Sigmoid colon (tissue), 7 donors: ENCODE data around the gene KCNJ5. TPM values are rescaled to one million over a fixed set of nuclear protein-coding genes. Genes with fewer than 3 reads are reported as not detected.

ENCODE experiments used
- DNase-seq: peaks from one replicate; pipeline ENCODE4 v3.0.0-alpha.2; 2019
- H3K27ac ChIP-seq, 4 donors: fragments of 200-600 bp; sonication (generic); one replicate each; pipeline ENCODE4 v1.5.1; 2016 to 2019; ENCODE audit warnings: mild to moderate bottlenecking in 1 of 4
- H3K27me3 ChIP-seq, 3 donors: fragments of 200-600 bp; sonication (generic); one replicate each; pipeline ENCODE4 v1.5.1; 2019; ENCODE audit warnings: mild to moderate bottlenecking in 1 of 3
- H3K36me3 ChIP-seq, 4 donors: fragments of 200-600 bp; sonication (generic); one replicate each; pipeline ENCODE4 v1.5.1; 2016 to 2019
- H3K4me1 ChIP-seq, 4 donors: fragments of 200-600 bp; sonication (generic); one replicate each; pipeline ENCODE4 v1.5.1; 2017 to 2019
- H3K4me3 ChIP-seq, 4 donors: fragments of 200-600 bp; sonication (generic); one replicate each; pipeline ENCODE4 v1.5.1; 2017 to 2019; ENCODE audit warnings: mild to moderate bottlenecking in 2 of 4, moderate library complexity in 1 of 4
- H3K9me3 ChIP-seq, 4 donors: fragments of 200-600 bp in 3 of 4; sonication (generic) in 3 of 4; one replicate each; pipeline versions ENCODE4 v1.5.1 to v1.6.1; 2013 to 2019
- CTCF ChIP-seq, 4 experiments: fragments of 450-650 bp in 3 of 4; fragments of 200-600 bp in 1 of 4; IDR thresholded peaks; one replicate each; pipeline ENCODE4 v1.5.1; 2016 to 2019; ENCODE audit warnings: antibody characterized with exemption in 4 of 4, mild to moderate bottlenecking in 3 of 4, moderate library complexity in 2 of 4
- EP300 ChIP-seq, 4 donors: sonication (generic); formaldehyde crosslinking; IDR thresholded peaks; one replicate each; pipeline ENCODE4 v1.6.1; 2017; ENCODE audit warnings: antibody characterized with exemption in 4 of 4
- POLR2A ChIP-seq, 2 donors: fragments of 450-650 bp; IDR thresholded peaks; one replicate each; pipeline ENCODE4 v1.6.1; 2016; ENCODE audit warnings: antibody characterized with exemption in 2 of 2, mild to moderate bottlenecking in 2 of 2, moderate library complexity in 2 of 2
- POLR2AphosphoS5 ChIP-seq, 4 donors: sonication (generic); formaldehyde crosslinking; IDR thresholded peaks; one replicate each; pipeline ENCODE4 v1.6.1; 2017; ENCODE audit warnings: antibody characterized with exemption in 4 of 4
- WGBS, 2 donors: extraction: QIAGEN DNeasy Blood & Tissue Kit; methylation state at CpG; one replicate each; pipeline ENCODE4 v1.1.7; 2013; 5-methylcytosine and 5-hydroxymethylcytosine counted together
- intact Hi-C: fragments of 100-400 bp; cut with DNase I; formaldehyde crosslinking; loops from one replicate; pipeline ENCODE4 v1.15.1; 2023
- polyA plus RNA-seq, 3 donors: library from polyadenylated mRNA; stranded (reverse); fragments of 200-250 nt; gene quantifications; one replicate each; pipeline ENCODE4 v1.2.3, GENCODE V29; 2013
- total RNA-seq, 4 donors: library from RNA; depleted of rRNA; stranded (reverse); fragments of >200 nt; gene quantifications; one replicate each; pipeline ENCODE4 v1.1.0, GENCODE V29; 2016
- donor health status: healthy with polysubstance abuse.
- donor health status: Bipolar disorder and iron deficiency.
- donor health status: healthy.

KCNJ5 gene
- total and polyA plus RNA-seq, 7 donors, result 0.58 to 4.7 (median 2.0) TPM; not detected in 1

DNA sequence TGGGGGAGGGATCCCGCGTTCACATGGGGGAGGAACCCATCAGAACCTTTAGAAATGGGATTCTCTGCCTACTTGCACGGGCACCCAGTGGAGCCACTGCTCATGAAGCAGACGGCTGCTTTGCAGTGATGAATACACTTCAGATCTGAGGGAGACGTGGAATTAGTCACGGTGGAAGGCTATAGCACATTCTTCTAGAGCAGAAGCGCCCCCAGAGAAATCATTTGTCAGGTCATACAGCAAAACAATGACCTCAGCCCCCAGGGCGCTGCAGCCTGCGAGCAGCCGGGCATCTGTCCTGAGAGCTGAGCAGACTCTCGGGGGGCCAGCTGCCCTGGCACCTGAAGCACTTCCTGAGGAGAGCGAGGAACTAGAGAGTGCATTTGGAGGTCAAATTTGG lies 38.8 kb downstream of the KCNJ5 start:
- Histone ChIP-seq H3K27me3 (peaks cover 0 to 3% (median 0%) of the 10 kb centered on the region in 3 donors), H3K27ac (no peak overlapping the region), H3K36me3 (no peaks in the 10 kb centered on the region), H3K9me3 (no peaks in the 10 kb centered on the region), H3K4me3 (no peak overlapping the region), H3K4me1 (no peaks in the 10 kb centered on the region)
- 80 to 83% methylated on average over 12 of the region's 12 CpGs for WGBS, 2 donors
- TF ChIP-seq EP300 (IDR thresholded peaks at IDR 0.05) (no peak), POLR2AphosphoS5 (IDR thresholded peaks at IDR 0.05) (no peak), CTCF (IDR thresholded peaks at IDR 0.05) (no peak), POLR2A (IDR thresholded peaks at IDR 0.05) (no peak)
- intact Hi-C loops, result no loop called here
- DNase-seq, result no peak

GRCh38 chr11:128931066-128931465 lies 39.9 kb downstream of the KCNJ5 start:
- H3K36me3 ChIP-seq, result no peaks in the 10 kb centered on the region
- H3K27me3 ChIP-seq, result peaks cover 0 to 3% (median 0%) of the 10 kb centered on the region in 3 donors
- H3K9me3 ChIP-seq, result no peaks in the 10 kb centered on the region
- TF ChIP-seq POLR2A (IDR thresholded peaks at IDR 0.05), result no peak
- no peak for TF ChIP-seq EP300 (IDR thresholded peaks at IDR 0.05)
- TF ChIP-seq POLR2AphosphoS5 (IDR thresholded peaks at IDR 0.05), result no peak
- TF ChIP-seq CTCF (IDR thresholded peaks at IDR 0.05), result no peak
- no peak for DNase-seq
- no peaks in the 10 kb centered on the region for H3K4me1 ChIP-seq
- no peak overlapping the region for H3K27ac ChIP-seq
- intact Hi-C loops, result no loop called here
- H3K4me3 ChIP-seq, result no peak overlapping the region
- 74 to 81% methylated on average over 3 of the region's 3 CpGs for WGBS, 2 donors

- Histone ChIP-seq H3K27ac (no peak overlapping the region), H3K4me1 (no peaks in the 10 kb centered on the region), H3K36me3 (no peaks in the 10 kb centered on the region), H3K27me3 (peaks cover 0 to 3% (median 0%) of the 10 kb centered on the region in 3 donors), H3K4me3 (no peak overlapping the region), H3K9me3 (no peaks in the 10 kb centered on the region)
- WGBS, 2 donors, result 89 to 93% methylated on average over 6 of the region's 6 CpGs
- TF ChIP-seq POLR2A (IDR thresholded peaks at IDR 0.05) (no peak), EP300 (IDR thresholded peaks at IDR 0.05) (no peak), CTCF (IDR thresholded peaks at IDR 0.05) (no peak), POLR2AphosphoS5 (IDR thresholded peaks at IDR 0.05) (no peak)
- intact Hi-C loops, result no loop called here
- no peak for DNase-seq
Measured at GRCh38 chr11:128931668-128932067, 40.5 kb downstream of the KCNJ5 start.

GRCh38 chr11:128933481-128934178 lies 42.5 kb downstream of the KCNJ5 start:
- no peak for DNase-seq
- Histone ChIP-seq H3K4me3 (no peak overlapping the region), H3K27me3 (peaks cover 0 to 3% (median 0%) of the 10 kb centered on the region in 3 donors), H3K36me3 (no peaks in the 10 kb centered on the region), H3K9me3 (no peaks in the 10 kb centered on the region), H3K4me1 (no peaks in the 10 kb centered on the region), H3K27ac (no peak overlapping the region)
- 91 to 94% methylated on average over 7 of the region's 7 CpGs for WGBS, 2 donors
- TF ChIP-seq POLR2A (IDR thresholded peaks at IDR 0.05) (no peak), POLR2AphosphoS5 (IDR thresholded peaks at IDR 0.05) (no peak), CTCF (IDR thresholded peaks at IDR 0.05) (no peak), EP300 (IDR thresholded peaks at IDR 0.05) (no peak)
- intact Hi-C loops, result no loop called here

DNA sequence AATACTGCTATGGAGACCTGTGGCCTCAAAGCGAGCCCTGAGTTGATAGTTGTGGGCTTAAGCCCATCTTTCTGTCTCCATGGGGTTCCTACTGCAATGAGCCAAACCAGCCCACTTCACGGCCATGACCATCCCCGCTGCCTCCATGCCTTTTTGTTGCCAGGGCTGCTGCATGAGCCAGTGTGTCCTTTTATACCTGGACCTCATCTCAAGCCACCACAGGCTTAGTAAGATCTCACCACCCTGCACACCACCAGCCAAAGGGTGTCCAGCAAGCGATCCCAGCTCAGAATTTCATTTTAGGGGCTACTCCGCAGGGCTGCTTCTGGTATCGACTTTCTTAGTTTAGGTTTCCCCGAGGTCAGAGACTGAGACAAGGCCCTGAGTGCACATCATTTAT lies 43.2 kb downstream of the KCNJ5 start:
- H3K9me3 ChIP-seq, result no peaks in the 10 kb centered on the region
- H3K4me1 ChIP-seq, result no peaks in the 10 kb centered on the region
- TF ChIP-seq POLR2A (IDR thresholded peaks at IDR 0.05) (no peak), CTCF (IDR thresholded peaks at IDR 0.05) (no peak), EP300 (IDR thresholded peaks at IDR 0.05) (no peak), POLR2AphosphoS5 (IDR thresholded peaks at IDR 0.05) (no peak)
- no peak overlapping the region for H3K27ac ChIP-seq
- no peak overlapping the region for H3K4me3 ChIP-seq
- peaks cover 0 to 3% (median 0%) of the 10 kb centered on the region in 3 donors for H3K27me3 ChIP-seq
- H3K36me3 ChIP-seq, result no peaks in the 10 kb centered on the region
- intact Hi-C loops, result no loop called here
- WGBS, 2 donors, result 92 to 94% methylated on average over 7 of the region's 7 CpGs
- DNase-seq, result no peak
